HCEC 1CT (cell line): ENCODE measurements around the gene SYT9.

ENCODE experiments used
- DNase-seq: peaks from one replicate; pipeline ENCODE4 v3.0.0-alpha.2; 2017

The SYT9 gene, protein sequence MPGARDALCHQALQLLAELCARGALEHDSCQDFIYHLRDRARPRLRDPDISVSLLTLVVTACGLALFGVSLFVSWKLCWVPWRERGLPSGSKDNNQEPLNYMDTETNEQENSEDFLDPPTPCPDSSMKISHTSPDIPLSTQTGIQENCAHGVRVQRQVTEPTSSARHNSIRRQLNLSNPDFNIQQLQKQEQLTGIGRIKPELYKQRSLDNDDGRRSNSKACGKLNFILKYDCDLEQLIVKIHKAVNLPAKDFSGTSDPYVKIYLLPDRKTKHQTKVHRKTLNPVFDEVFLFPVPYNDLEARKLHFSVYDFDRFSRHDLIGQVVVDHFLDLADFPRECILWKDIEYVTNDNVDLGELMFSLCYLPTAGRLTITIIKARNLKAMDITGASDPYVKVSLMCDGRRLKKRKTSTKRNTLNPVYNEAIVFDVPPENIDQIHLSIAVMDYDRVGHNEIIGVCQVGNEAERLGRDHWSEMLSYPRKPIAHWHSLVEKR

DNA sequence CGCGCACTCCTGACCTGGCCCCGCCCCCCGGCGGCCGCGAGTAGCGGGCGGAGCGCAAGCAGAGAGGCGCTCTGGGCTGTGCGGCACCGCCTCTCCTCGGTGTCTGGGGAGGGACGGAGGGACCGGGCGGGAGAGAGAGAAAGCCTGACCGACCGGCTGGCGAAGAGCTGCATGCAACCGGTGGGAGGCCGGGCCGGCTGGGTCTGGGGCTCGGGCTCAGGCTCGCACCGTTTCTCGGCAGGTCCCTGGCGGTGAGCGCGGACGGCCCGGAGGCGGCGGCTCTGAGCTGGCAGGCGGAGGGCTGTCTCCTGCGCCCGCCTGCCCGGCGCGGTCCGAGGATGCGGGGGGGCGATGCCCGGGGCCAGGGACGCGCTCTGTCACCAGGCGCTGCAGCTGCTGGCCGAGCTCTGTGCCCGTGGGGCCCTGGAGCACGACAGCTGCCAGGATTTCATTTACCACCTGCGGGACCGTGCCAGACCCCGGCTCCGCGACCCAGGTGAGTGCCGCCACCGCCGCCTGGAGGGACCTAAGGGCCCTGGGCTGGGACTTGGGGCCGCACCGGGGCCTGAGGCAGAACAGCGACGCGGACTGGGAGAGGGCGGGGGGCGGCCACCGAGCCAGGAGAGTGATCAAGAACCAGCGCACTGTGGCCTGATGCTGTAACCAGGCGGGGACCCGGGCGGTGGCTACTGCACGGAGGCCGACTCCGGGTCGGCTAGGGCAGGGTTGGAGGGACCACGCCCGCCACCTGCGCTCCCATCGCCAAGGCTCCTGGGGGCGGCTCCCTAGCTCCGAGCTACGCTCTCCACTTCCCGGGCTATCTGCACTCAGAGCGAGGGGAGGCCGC lies at the start of gene SYT9:
Gene SYT9 (plus strand): TSS at position 69 of the 847 bp plus-strand sequence. CDS start 283 bp downstream, at position 352.
- DNase-seq = peak; percentile 15

GRCh38 chr11:7202412-7202811 lies 49.3 kb upstream of the SYT9 start:
- DNase-seq = no peak

GRCh38 chr11:7204778-7205177 lies 46.9 kb upstream of the SYT9 start:
- DNase-seq = peak; percentile 85

- DNase-seq = no peak
These were observed 43.3 kb upstream of the SYT9 start for GRCh38 chr11:7208391-7208790.

DNA sequence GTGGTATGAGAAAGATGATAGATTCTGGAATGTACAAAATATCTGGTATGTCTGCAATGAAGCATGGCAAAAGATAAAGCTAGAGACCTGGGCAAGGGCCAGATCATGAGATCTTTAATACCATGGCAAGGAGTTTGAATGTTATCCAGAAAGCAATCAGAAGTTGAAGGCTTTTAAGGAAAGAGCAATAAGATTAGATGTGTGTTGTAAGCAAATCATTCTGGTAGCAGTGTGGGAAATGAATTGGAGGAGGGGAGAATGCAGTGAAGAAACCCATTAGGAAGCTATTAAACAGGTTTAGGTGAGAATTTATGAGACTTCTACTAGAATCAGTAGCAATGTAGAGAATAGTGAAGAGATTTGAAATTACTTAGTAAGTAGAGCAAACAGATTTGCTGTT lies 32.2 kb upstream of the SYT9 start:
- DNase-seq = no peak

- DNase-seq = peak; percentile 43
These were observed 31.1 kb upstream of the SYT9 start for GRCh38 chr11:7220636-7221035.

DNA sequence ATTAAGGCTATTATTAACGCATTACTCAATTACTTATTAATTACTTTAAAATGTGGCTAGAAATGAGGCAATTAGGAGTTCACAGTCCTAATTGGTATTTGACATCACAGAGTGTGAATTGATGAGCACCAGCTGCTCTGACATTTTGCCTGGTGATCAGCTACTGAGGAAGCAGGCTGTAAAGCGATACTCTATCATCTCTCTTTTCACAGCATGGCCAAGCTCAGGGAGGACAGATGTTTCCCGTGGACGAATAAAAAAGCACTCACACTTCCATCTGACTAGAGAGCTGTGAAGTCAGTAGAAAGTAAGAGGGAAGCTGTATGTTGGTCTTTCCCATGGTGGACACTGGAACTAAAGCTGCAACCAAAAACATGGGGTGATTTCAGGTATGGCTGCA lies 29.1 kb upstream of the SYT9 start:
- no peak for DNase-seq

- no peak for DNase-seq
These were observed 11.8 kb upstream of the SYT9 start for GRCh38 chr11:7239877-7240276.

DNA sequence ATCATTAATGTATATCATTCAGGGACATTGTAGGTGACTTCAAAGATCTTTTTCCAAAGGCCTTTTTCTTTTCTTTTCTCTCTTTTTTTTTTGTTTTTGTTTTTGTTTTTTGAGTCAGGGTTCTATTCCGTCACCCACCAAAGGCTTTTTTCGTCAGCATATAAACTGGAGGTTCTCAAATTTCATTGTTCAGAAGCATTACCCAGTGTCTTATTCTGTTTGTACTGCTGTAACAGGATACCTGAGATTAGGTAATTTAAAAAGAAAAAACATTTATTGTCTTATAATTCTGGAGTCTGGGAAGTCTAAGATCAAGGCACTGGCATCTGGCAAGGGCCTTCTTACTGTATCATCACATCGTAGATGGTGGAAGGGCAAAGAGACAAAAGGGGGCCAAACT lies 6.4 kb upstream of the SYT9 start:
- no peak for DNase-seq

- DNase-seq = peak; percentile 68
These were observed 5.5 kb upstream of the SYT9 start for GRCh38 chr11:7246179-7246578.

DNA sequence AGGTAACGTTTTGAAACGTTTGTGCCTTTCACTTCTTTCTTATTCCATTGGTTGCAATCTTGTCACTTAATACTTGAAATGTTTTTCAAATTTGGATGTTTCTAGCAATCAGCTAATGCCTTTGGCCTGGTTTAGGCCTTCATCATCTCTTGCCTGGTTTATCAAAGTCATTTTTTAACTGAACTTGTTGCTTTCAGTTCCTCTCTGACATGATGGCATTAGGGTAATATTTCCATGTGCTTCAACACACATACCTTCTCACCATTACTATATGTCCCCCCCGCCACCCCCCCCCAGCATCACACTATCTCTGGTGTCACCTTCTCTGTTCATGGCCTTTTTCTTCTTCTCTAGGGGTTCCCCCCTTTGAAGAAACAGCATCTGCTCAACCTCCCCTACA lies 1.5 kb upstream of the SYT9 start:
- DNase-seq = no peak

- DNase-seq = no peak
These were observed 243 bp upstream of the SYT9 start for GRCh38 chr11:7251487-7251835.

DNA sequence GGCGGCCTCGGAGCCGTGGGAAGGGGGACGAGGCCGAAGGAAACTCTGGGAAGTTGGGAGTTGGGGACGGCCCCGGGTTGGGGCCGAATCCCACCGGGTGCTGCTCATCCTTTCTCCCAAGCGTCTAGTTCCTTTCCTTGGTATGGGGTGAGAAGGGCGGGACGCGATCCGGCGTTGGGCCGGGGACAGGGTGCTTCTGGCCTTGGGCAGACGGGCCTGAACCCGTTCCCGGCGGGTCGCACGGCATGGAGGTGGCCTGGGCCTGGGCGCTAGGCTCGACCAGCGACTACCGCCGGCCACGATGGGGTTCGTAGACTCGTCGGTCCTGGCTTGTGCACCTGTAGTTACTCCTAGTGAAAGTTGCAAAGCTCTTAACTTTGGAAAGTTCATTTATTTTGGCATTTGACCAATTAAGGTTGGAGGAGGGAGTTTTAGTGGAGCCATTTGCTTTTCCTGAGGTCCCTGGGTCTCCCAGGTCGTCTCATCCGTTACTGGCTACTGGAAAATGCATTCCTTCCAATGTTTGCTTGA lies 1.0 kb downstream of the SYT9 start:
- DNase-seq = no peak

GRCh38 chr11:7253800-7254199 lies 2.1 kb downstream of the SYT9 start:
- no peak for DNase-seq

- no peak for DNase-seq
These were observed 3.1 kb downstream of the SYT9 start for GRCh38 chr11:7254731-7255291.

- no peak for DNase-seq
These were observed 5.2 kb downstream of the SYT9 start for GRCh38 chr11:7256943-7257342.

GRCh38 chr11:7257724-7258123 lies 6.0 kb downstream of the SYT9 start:
- no peak for DNase-seq

DNA sequence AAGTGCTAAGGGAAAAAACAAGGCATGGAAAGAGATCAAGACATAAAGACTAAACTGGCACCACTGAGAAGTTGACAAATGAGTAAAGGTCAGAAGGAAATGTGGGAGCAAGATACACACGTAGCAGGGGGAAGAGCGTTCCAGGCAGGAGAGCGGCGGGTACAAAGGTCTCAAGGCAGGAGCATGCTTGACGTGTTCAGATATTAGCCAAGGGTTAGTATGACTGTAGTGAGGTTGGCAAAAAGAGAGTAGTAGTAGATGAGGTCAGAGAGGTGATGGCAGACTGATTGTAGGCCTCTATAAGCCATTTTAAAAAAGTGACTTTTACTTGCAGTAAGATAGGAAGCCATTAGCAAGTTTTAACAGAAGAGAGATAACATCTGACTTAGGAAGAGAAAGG lies 9.9 kb downstream of the SYT9 start:
- DNase-seq = no peak

GRCh38 chr11:7262672-7263071 lies 11.0 kb downstream of the SYT9 start:
- DNase-seq = no peak

GRCh38 chr11:7263842-7264241 lies 12.1 kb downstream of the SYT9 start:
- DNase-seq = no peak

DNA sequence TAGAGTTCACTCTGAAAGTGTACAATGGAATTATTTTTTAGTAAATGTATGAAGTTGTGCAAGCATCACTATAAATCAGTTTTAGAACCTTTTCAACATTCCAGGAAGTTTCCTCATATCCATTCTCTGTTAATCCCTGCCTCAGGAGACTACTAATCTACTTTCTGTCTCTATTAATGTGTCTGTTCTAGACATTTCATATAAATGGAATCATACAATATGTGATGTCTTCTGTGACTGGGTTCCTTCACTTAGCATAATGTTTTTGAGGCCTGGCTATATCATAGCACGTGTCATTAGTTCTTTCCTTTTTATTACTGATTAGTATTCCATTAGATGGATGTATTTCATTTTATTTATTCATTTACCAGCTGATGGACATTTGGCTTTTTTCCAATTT lies 17.1 kb downstream of the SYT9 start:
- no peak for DNase-seq

- DNase-seq = no peak
These were observed 18.6 kb downstream of the SYT9 start for GRCh38 chr11:7270233-7270865.

GRCh38 chr11:7272373-7272772 lies 20.7 kb downstream of the SYT9 start:
- no peak for DNase-seq
